ENCODE measurements around the gene G6PC2.
"Not testable (repeated sequence)": the region's sequence is repeated elsewhere in the genome, so short reads cannot be mapped to it uniquely, and the experiment has no call there.

The G6PC2 gene

DNA sequence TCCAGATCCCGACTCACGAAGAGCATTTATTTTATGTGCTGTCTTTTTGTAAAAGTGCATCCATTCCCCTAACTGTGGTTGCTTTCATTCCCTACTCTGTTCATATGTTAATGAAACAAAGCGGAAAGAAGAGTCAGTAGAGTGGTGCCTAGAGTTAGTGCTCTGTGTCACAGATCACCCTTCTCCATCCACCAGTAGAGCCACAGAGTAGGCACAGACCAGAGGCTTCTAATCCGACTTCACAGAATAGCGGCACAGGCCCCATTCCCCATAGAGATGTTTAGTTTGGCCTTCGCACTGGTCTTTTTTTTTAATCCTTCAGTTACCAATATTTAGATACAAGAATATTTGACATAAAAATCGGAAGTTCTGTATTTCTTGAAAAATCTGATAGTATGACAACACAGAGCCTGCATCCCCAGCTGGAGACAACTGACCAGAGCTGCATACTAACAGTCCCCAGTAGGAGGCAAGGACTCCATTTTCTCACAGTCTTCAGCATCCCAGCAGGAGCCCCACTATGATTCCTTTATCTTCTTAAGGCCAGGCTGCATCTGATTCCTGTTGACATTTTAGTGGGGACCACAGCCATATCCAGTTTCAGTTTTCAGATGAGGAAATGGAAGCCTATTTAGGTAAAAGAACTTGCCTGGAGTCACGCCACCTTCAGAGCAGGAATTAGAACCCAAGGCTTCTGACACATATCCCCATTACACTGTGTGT lies 7.0 kb downstream of the G6PC2 start:
- no peak for DNase-seq (ENCODE audit: low spot score)

GRCh38 chr2:168910330-168910729 lies 9.2 kb downstream of the G6PC2 start:
- DNase-seq (ENCODE audit: low spot score): no peak

DNA sequence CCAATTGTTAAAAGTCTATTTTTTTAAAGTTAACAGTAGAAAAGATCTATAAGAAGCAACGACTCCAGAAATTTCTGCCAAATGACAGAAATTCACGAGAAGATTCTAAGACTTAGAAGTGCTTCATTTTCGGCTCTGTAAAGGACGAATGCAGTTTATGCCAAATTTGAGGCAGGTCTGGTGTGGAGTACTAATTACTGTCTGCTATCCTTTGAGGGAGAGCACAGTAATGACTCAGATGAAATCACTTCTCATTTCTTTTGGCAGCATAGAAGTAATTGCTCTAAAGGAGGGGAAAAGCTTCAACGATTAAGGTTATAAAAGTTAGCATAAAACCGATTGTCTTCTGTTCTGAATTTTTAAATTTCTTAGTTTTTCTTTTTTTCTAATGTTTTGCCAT lies 11.4 kb downstream of the G6PC2 start:
- DNase-seq (ENCODE audit: low spot score): no peak

GRCh38 chr2:168912901-168913369 lies 11.8 kb downstream of the G6PC2 start:
- DNase-seq (ENCODE audit: low spot score): no peak

DNA sequence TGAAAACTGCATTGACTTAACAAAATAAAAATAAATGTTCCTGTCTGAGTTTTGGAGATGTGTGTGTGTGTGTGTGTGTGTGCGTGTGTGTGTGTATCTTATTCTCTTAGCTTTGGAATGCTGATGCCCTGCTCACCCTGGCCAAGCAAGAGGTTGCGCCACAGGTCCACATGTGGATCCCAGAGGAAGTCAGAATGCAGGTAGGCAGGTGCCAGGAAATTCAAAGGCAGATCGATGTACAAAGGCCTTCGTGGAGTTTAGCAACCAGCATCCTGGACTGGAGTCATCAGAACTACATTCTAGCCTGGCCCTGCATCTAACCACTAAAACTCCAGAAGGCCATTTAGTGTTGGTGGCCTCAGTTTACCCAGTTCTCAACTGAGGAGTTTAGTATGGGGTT lies 12.4 kb downstream of the G6PC2 start:
- no peak for DNase-seq (ENCODE audit: low spot score)

DNA sequence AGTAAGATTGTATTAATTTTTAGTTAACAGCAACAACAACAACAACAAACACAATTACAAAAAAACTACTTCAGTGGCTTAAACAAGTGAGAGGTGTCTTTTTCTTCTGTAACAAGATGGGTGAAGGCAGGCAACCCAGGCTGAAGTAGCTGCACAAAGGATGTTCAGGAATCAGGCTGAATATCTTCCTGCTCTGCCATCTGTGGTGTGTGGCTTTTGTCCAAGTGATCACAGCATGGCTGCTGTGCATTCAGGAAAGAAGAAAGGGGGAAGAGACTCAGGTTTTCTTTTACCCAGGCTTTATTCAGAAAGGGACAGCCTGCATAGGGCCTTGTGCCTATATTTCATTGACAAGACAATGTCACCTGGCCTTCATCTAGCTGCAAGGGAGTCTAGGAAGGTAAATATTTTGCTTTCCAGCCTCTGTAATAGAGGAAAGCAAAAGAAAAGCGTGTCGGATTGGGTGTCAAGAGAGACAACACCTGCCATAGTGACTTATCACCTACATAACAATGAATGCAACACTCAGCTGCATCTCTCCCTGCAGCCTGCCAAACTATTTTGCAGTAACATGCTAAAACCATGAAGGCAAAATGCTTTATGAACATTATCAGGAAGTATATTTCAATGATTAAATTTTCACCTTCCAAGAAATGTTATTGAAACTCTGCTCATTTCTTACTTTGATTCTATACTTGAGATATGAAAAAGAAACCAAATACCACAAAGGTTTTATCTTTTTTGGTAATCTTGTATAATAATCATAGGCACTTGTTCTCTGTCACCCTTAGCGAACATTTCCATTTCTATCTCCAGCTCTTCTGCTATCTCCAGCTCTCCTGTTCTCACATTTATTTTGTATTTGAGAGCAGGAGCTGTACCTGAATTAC lies 14.6 kb downstream of the G6PC2 start:
- no peak for DNase-seq (ENCODE audit: low spot score)

DNA sequence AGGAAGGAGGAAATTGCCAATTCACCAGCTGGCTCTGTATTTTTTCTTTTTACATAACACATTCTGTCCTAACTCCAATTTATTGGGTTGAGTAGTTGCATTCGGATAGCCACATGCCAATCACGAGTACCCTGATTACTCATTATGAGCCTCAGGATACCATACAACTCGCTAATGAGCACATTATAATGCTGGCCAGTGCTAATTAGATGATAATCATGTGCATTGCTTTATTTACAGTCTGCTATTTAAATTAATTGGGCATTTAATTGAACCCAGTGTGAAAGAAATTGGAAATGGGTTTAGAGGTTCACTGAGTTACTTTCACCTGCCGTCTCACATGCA lies 15.2 kb downstream of the G6PC2 start:
- DNase-seq (ENCODE audit: low spot score): no peak

DNA sequence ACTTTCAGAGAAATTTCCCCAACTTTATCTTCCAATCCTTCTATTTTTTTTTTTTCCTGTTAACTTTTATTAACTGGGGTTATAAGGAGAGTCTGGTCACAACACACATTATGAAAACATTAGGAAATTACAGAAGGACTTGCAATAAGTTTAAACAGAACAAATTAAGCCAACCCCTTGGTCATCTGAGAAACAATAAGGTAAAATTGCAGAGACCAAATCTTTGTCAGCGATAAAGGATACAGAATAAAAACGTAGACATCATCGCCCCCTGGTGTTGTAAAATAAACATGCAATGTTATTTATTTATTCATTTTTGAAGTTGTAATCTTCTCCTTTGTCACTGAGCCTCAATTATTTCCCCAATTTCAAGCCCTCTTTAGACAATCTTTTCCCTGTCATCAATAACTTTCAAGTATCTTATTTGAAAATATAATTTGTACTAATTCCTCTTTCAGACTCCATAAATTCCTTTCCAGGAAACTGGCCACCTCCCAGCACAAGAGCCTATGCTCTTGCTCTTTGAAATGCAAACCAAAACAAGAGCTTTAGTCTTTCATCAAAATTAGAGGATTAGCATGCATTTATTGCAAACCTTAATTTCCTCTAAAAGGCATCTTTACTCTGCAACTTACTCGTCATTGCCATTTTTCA lies 19.5 kb downstream of the G6PC2 start:
- DNase-seq (ENCODE audit: low spot score): peak; percentile 61

DNA sequence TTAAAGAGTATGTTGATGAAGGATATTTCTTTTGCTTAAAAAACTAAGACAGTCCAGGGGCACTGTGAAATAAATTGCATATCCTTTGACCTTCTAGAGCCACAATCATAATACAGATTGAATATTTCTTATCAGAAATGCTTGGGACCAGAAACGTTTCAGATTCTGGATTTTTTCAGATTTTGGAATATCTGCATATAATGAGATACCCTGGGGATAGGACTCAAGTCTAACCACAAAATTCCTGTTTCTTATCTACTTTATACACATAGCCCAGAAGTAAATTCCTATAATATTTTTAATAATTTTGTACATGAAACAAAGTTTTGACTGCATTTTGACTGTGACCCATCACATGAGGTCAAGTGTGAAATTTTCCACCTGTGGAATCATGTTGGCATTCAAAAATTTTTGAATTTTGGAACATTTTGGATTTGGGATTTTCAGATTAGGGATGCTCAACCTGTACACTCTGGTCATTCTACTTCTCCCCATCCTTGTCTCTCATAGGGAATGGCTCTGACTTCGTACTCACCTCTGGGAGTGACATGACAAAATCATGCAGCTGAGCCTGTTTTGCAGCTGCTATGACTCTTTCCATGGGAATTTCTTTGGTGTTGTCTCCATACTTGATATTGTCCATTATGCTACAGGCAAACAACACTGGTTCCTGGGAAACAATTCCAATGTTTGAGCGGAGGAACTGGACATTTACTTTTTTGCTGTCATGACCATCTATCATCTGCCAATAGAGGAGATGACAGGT lies 25.7 kb downstream of the G6PC2 start:
- DNase-seq (ENCODE audit: low spot score): no peak

DNA sequence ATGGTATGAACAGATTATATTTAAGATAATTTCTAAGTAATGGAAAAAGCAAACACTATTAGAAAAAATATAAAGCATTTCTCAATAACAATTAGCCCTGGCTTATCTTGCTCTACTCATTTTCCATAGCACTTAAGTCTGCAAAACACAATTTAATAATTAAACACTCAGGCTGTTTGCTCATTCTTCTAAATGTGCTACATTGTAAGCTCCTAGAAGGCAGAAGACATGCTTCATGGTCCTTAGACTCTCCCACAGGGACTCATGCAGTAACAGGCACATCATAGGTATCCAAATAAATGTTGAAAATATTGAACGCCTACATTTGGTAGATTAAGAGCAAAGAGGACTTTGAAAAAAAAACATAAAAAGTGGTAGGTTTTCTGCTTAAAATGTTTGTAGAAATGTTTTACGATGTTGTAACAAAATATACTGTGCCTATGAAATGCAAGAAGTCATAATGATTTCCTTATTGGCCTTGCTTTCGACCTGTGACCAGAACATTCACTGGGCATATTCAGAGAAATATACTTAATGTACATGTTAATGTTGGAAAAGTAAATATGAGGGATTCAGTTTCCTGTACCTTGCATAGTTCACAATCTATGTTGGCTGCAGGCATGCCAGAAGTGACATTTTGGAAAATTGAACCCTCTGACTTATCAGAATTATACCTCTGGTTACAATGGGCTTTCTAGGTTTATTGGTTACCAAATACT lies 27.2 kb downstream of the G6PC2 start:
- DNase-seq (ENCODE audit: low spot score): no peak

DNA sequence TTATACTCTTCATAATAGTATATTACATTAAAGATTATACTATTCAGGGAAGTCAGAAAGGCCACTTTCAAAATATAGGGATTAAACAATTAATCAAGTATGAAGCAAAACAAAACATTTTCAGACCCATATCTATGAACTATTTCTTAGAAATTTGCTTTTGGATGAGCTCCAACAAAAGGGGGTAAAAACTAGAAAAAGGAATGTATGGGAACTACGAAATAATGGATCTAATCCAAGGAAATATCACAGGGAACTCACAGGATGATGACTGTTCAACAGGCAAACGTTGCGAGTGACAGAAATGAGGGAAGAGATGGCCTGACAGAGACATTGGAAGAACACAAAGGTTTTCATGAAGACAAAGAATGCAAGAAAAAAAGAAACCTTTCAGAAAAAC lies 27.9 kb downstream of the G6PC2 start:
- DNase-seq (ENCODE audit: low spot score): no peak

GRCh38 chr2:168930242-168930641 lies 29.2 kb downstream of the G6PC2 start:
- DNase-seq (ENCODE audit: low spot score): no peak

GRCh38 chr2:168932174-168932573 lies 31.1 kb downstream of the G6PC2 start:
- not testable (repeated sequence) for DNase-seq (ENCODE audit: low spot score)

DNA sequence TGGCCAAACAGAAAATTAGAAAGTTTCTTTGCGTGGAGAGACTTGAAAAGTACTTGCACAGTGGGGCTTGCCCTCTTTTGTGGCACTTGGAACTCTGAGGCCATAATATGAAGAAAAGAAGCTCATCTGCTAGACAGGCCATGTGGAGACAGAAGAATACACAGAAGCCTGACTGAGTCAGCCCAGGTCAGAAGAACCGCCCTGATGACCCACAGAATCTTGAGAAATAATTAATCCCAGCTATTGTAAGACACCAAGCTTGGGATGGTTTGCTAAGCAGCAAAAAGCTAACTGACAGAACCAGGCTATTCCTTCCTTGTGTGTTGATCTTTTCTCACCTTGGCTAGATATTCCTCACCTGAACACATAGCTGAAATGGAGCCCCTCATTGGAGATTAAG lies 33.7 kb downstream of the G6PC2 start:
- DNase-seq (ENCODE audit: low spot score): no peak

- no peak for DNase-seq (ENCODE audit: low spot score)
Measured at GRCh38 chr2:168935810-168936581, 34.9 kb downstream of the G6PC2 start.

DNA sequence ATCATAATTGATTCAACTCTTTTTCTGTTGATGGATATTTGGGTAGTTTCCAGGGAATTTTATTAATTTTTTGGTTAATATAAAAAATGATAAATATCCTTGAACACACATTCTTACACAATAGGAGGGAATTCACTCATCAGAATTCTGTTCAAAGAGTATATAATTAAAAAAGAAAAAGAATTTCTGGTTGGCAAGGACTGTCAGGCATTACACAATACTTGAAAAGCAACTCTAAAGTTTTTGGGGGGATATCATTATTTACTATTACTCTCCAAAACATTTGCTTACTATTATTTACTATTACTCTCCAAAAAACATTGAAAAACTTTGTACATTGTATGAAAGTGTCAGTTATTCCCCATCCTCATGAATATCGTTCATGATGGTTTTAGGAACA lies 38.0 kb downstream of the G6PC2 start:
- no peak for DNase-seq (ENCODE audit: low spot score)

- no peak for DNase-seq (ENCODE audit: low spot score)
Measured at GRCh38 chr2:168939918-168940317, 38.8 kb downstream of the G6PC2 start.

GRCh38 chr2:168941297-168941696 lies 40.2 kb downstream of the G6PC2 start:
- no peak for DNase-seq (ENCODE audit: low spot score)

DNA sequence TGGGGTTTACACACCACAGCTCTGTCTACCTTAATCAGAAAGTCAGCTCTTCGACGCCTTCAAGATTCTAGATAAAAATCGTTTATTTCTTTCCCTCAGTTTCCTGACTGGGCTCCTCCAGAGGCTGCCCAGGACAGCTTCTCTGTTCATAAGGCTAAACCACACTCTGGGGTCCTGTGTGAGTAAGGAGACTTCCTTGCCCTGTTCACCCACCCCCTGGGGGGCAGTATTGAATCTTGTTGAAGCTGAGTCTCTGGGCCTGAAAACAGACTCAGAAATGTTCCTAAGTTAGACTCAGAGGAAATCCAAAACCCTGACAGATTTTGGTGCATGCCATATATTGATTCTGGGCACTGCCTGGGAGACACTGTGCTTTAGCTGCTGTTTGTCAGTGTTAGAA lies 43.0 kb downstream of the G6PC2 start:
- DNase-seq (ENCODE audit: low spot score): no peak

- DNase-seq (ENCODE audit: low spot score): no peak
Measured at GRCh38 chr2:168945508-168945907, 44.4 kb downstream of the G6PC2 start.
